ENCODE measurements around the gene MYH11.

DNA sequence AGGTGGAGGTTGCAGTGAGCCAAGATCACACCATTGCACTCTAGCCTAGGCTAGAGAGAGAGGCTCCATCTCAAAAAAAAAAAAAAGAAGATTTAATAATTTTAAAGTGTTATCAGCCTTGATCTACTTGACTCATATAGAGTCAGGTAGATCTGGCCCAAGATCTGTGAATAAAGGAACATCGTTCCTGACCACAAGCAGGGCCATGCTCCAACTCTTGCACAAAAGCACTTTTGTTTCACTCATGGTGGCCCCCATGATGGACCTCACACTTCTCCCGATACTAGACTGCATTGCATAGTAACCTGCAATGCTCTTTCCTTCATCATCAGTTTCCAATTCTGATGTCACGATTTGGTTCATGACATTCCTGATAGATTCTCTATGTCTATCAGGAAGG is 5.2 kb upstream of the MYH11 start:
- TF ChIP-seq, protein P1, sequence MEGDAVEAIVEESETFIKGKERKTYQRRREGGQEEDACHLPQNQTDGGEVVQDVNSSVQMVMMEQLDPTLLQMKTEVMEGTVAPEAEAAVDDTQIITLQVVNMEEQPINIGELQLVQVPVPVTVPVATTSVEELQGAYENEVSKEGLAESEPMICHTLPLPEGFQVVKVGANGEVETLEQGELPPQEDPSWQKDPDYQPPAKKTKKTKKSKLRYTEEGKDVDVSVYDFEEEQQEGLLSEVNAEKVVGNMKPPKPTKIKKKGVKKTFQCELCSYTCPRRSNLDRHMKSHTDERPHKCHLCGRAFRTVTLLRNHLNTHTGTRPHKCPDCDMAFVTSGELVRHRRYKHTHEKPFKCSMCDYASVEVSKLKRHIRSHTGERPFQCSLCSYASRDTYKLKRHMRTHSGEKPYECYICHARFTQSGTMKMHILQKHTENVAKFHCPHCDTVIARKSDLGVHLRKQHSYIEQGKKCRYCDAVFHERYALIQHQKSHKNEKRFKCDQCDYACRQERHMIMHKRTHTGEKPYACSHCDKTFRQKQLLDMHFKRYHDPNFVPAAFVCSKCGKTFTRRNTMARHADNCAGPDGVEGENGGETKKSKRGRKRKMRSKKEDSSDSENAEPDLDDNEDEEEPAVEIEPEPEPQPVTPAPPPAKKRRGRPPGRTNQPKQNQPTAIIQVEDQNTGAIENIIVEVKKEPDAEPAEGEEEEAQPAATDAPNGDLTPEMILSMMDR (IDR thresholded peaks at IDR 0.05), result no peak
- TF ChIP-seq POLR2A (IDR thresholded peaks at IDR 0.05), result no peak
